HEK293T (cell line): Measurements from ENCODE around the gene DYNLT2B.

Source experiments
- ARNT ChIP-seq: fragments of 450-650 bp; IDR thresholded peaks from 2 replicates; pipeline ENCODE4 v1.6.1; 2017; ENCODE audit warnings: mild to moderate bottlenecking
- BHLHE40 ChIP-seq: fragments of 450-650 bp; IDR thresholded peaks from 2 replicates; pipeline ENCODE4 v1.6.1; 2016; ENCODE audit warnings: mild to moderate bottlenecking, moderate library complexity, borderline replicate concordance
- CTBP1 ChIP-seq: fragments of 450-650 bp; IDR thresholded peaks from 2 replicates; pipeline ENCODE4 v1.6.1; 2016; ENCODE audit warnings: borderline replicate concordance
- ELF4 ChIP-seq: fragments of 450-650 bp; IDR thresholded peaks from 2 replicates; pipeline ENCODE4 v1.6.1; 2017; ENCODE audit warnings: antibody characterized with exemption
- FOXA1 ChIP-seq: fragments of 450-650 bp; IDR thresholded peaks from 2 replicates; pipeline ENCODE4 v1.6.1; 2016; ENCODE audit warnings: mild to moderate bottlenecking
- FOXK2 ChIP-seq: fragments of 450-650 bp; IDR thresholded peaks from 2 replicates; pipeline ENCODE4 v1.6.1; 2016; ENCODE audit warnings: mild to moderate bottlenecking
- FOXM1 ChIP-seq: fragments of 450-650 bp; IDR thresholded peaks from 2 replicates; pipeline ENCODE4 v1.6.1; 2017; ENCODE audit warnings: mild to moderate bottlenecking, borderline replicate concordance
- L3MBTL2 ChIP-seq: fragments of 450-650 bp; conservative IDR thresholded peaks from 2 replicates; pipeline ENCODE4 v1.6.1; 2016; ENCODE audit warnings: mild to moderate bottlenecking
- SP1 ChIP-seq: fragments of 450-650 bp; IDR thresholded peaks from 2 replicates; pipeline ENCODE4 v1.6.1; 2017
- SUZ12 ChIP-seq: fragments of 450-650 bp; IDR thresholded peaks from 2 replicates; pipeline ENCODE4 v1.6.1; 2016; ENCODE audit warnings: mild to moderate bottlenecking
- TARDBP ChIP-seq: fragments of 450-650 bp; IDR thresholded peaks from 2 replicates; pipeline ENCODE4 v1.6.1; 2016
- ZNF384 ChIP-seq: fragments of 450-650 bp; IDR thresholded peaks from 2 replicates; pipeline ENCODE4 v1.6.1; 2016
- TF ChIP-seq, protein P1 (sequence below): fragments of 450-650 bp; IDR thresholded peaks from 2 replicates; pipeline ENCODE4 v1.6.1; 2016

DNA sequence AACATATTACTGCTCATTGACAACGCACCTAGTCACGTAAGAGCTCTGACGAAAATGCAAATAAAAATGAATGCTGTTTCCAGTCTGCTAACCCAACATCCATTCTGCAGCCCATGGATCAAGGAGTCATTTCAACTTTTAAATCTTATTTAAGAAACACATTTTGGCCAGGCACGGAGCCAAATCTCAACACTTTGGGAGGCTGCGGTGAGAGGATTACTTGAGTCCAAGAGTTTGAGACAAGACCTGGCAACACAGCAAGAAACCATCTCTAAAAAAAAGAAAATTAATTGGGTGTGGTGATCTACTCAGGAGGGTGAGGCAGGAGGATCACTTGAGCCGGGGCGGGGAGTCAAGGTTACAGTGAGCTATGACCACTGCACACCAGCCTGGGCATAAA, 42.5 kb upstream of the DYNLT2B start:
- TF ChIP-seq ZNF384 (no peak), TARDBP (no peak), FOXA1 (no peak), L3MBTL2 (no peak), BHLHE40 (no peak), SP1 (no peak), ELF4 (no peak), SUZ12 (no peak), FOXK2 (no peak), ARNT (no peak), FOXM1 (no peak), CTBP1 (no peak)
- TF ChIP-seq, protein P1, sequence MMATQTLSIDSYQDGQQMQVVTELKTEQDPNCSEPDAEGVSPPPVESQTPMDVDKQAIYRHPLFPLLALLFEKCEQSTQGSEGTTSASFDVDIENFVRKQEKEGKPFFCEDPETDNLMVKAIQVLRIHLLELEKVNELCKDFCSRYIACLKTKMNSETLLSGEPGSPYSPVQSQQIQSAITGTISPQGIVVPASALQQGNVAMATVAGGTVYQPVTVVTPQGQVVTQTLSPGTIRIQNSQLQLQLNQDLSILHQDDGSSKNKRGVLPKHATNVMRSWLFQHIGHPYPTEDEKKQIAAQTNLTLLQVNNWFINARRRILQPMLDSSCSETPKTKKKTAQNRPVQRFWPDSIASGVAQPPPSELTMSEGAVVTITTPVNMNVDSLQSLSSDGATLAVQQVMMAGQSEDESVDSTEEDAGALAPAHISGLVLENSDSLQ: no peak
